HG02981 (cell line): ENCODE data around the gene FEZF2.
A peak's percentile ranks its signal among the peaks of the same experiment; 100 is the strongest.

Experiments used
- ATAC-seq: cut with Tn5 transposase; IDR thresholded peaks from one replicate; pipeline ENCODE4 v1.9.1; 2021; ENCODE audit warnings: mild to moderate bottlenecking, moderate library complexity; ENCODE audit not compliant: unreplicated experiment

FEZF2 gene

DNA sequence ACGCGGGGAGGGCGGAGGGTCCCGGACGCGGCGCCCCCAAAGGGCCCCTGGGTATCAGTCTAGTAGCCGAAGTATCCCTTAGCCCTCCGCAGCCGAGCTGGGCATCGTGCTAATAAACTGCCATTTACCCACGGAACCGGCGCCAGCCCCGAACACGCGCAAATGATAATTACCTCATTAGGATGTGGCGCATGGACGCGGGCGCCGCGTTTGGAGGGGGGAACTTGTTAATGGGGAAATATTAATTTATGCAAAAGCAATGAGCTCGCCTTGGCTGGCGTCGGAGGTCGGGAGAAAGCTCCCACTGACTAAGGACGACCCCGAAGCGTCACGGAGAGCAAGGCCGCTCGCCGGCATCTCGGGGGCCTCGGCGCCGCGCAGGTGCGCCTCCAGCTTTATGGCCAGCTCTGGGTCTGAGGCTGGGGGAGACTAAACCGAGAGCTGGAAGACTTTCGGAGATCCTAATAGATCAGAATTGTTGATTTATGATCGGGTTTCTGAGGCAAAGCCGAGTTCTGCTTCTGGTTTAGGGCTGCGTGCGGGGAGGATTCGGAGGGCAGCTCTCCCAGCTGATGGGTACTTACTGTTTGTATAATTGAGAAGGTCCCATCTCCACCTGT lies 474 bp upstream of the FEZF2 start:
- ATAC-seq: no peak

GRCh38 chr3:62372621-62373041 lies 719 bp downstream of the FEZF2 start:
- no peak for ATAC-seq

- ATAC-seq: no peak
Observed at GRCh38 chr3:62371720-62372591, 1.4 kb downstream of the FEZF2 start.

DNA sequence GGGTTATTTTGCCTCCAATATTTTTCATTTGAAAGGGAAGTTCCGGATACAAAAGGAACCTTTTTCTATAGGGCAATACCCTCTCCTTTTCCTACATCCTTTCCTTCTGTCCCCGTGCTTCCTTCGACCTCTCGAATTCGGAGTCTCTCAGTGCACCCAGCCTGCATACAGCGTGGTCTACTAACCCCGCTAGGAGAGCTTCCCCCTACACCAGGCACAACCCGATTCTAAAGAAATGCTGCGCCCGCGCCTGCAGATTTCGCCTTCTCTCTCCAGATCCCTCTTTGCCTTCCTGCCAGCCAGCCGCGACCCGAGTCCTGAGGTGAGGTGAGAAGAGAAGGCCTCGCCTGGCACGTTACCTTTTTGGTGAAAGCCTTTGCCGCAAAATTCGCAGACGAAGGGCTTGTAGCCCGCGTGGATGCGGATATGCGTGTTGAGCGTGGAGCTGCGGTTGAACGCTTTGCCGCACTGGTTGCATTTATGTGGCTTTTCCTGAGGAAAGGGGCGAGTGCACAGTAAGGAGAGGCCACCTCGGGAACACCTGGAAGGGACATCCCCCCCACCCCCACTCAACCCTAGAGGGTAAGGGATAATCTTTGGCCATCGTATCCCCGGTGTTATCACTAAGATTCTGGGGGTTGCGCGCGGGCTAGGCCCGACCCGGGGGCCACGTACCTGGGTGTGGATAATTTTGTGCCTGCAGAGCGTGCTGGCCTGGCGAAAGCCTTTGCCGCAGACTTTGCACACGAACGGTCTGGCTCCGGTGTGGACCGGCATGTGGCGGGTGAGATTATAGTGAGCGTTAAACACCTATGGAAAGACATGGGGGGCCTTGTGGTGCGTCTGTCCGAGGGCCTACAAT lies 2.3 kb downstream of the FEZF2 start:
- no peak for ATAC-seq

DNA sequence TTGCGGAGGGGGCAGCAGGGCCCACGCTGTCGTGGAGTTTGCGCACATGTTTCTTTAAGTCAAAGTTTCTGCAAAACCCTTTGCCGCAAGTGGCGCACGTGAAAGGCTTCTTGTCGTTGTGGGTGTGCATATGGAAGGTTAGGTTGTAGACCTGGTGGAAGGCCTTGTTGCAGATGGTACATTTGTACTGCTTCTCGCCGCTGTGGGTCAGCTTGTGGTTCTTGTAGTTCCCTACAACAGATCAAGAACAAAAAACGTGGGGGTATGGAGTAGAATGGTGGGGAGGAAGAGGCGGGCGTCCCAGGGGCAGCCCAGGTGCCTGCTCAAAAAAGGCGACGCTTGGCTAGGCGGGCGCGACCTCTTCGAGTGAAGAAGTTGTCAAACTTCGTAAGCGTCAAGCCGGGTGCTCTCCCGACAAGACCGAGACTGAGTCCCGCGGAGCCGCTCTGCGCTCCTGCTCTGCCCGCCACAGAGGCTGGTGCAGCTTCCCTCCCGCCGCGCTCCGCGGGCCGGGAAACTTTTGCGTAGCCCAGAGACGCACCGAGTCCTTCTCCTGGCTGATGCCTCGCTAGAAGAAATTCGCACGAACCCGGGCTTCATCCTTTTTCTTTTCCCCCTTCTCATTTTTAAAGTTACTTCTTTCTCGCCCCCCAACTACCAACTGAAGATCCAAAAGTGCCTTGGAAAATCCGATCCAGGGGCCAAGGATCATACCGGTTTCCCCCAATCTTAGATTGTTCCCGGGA lies 3.1 kb downstream of the FEZF2 start:
- no peak for ATAC-seq

GRCh38 chr3:62369476-62369743 lies 3.9 kb downstream of the FEZF2 start:
- no peak for ATAC-seq

DNA sequence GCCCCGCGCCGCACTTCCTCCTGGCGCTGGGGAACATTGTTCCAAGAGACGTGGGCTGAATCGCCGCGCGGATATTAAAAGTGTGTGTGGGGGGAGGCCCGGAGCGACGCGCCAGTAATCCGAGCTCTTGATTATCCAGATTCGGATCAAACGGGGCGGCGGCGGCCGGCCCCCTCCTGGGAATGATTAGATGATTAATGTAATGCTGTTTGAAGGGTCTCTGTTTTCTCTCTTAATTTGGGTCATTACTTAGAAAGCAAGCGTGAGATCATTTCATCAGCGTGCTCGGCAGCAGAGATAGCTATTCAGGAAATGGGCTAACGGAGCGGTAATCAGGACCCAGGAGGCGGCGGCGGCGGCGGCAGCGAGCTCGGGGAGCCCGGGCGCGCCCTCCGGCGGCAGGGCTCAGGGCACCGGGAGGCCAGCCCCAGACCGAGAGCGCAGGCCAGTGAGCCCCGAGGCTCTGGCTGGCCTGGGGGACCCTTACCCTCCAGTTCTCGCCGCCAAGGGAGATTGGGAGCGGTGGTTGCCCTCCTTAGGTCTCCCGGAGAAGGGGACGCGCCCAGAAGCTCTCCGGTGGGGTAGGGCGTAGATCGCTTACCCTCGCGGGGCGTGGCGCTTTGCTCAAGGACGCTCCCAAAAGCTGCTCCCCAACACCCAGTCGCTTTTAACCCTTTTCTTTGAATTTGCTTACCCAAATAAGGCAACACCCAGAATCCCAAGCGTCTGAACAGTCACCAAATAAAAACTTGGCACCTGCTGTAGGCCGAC lies 4.5 kb downstream of the FEZF2 start:
- no peak for ATAC-seq

- ATAC-seq: no peak
Observed at GRCh38 chr3:62368290-62368704, 5.1 kb downstream of the FEZF2 start.

DNA sequence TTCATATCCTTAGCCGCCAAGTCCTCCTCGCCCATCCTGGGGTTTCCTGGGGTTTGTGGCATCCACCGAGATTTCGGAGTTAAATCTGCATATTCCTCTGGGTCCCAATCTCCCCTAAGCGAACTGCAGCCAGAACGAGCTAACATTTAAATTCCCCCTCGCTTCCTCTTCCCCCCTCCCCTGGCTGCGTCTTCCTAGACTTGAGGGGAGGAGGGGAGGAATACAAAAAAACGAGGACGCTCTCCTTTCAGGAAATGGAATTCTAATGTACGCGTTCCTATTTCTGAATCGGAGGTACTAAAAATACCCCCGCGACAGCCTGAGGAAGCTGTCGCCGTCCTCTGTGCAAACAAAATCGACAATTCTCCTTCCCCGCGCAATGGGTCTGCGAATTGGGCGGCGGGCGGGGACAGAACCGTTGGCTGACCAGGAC lies 5.6 kb downstream of the FEZF2 start:
- no peak for ATAC-seq

- no peak for ATAC-seq
Observed at GRCh38 chr3:62366126-62366484, 7.2 kb downstream of the FEZF2 start.

- ATAC-seq: no peak
Observed at GRCh38 chr3:62365391-62366125, 7.8 kb downstream of the FEZF2 start.

- no peak for ATAC-seq
Observed at GRCh38 chr3:62364191-62364590, 9.2 kb downstream of the FEZF2 start.

DNA sequence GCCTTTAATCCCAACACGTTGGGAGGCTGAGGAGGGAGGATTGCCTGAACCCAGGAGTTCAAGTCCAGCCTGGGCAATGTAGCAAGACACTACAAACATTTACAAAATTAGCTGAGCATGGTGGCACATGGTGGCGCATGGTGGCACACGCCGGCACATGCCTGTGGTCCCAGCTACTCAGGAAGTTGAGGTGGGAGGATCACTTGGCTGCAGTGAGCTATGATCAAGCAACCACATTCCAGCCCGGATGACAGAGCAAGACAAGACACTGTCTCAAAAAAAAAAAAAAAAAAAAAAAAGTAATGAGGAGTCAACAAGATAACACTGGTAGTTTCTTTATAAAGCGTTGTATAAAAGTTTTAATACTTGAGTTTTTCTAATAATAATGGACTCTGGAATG lies 10.1 kb downstream of the FEZF2 start:
- ATAC-seq: no peak

GRCh38 chr3:62361824-62362223 lies 11.5 kb downstream of the FEZF2 start:
- peak; percentile 36 for ATAC-seq

DNA sequence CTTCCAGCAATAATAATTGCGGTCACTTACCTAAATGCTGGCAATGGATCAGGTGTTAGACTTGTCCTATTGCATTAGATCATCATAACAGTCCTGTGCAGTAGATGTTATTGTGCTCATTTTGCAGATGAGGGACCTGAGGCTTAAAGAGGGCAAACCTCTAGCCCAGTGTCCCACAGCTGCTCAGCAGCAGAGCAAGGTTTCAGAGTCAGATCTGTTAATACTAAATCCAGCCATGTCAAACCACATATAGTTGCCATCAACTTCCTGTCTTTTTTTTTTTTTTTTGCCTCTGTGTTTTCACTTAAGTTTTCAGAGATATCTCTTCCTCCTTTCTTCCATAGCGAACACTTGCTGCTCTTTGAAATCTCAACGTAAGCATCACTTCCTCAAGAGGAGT lies 12.1 kb downstream of the FEZF2 start:
- peak; percentile 96 for ATAC-seq

GRCh38 chr3:62359531-62359930 lies 13.8 kb downstream of the FEZF2 start:
- ATAC-seq: no peak

- ATAC-seq: no peak
Observed at GRCh38 chr3:62356356-62356755, 17.0 kb downstream of the FEZF2 start.

DNA sequence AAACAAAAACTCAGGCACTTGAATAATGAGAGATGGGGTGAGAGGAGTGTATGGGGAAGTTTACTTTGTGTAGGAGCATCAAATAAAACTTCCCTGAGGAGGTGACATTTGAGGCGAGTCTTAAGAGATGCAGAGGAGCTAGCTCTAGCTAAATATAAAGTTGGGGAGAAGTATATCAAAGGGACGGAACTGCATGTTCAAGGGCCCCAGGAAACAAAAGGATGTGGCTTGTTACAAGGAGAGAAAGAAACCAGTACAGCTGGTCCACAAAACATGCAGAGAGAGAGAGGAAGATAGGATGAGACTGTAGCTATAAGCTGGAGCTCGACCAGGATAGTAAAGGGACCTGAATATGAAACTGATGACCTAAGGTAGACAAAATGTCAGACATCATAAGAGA lies 17.6 kb downstream of the FEZF2 start:
- ATAC-seq: no peak

DNA sequence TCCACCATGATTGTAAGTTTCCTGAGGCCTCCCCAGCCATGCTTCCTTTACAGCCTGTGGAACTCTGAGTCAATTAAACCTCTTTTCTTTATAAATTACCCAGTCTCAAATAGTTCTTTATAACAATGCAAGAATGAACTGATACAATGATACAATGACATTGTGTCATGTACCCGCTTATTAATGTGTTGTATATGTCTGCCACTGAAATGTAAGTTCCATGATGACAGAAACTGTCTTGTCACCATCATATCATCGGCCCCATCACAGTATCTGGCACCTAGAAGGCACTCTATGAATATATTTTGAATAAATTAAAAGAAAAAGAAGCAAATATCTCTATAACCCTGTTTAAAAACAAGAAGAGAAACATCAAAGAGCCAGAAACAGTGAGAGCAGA lies 29.6 kb downstream of the FEZF2 start:
- ATAC-seq: no peak

DNA sequence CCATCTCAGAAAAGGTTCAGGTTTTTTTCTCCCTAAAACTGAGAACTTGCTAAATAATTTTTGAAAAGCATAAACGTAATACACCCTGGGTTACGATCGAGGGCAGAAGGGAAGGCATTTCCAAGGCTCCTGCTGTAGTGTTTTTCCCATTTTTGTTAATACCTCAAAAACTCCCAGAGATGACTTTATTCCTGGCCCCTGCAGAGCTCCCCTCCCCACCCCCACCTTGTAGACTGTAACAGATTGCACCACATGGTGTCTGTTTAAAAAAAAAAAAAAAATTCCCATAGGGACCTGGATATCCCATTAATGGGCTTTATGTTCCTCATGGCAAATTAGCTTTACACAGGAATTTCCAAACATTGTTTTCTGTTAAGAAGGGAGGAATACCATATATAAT lies 38.2 kb downstream of the FEZF2 start:
- no peak for ATAC-seq
